GM19395 (cell line): ENCODE data around the gene SNED1.

Experiments
- ATAC-seq: cut with Tn5 transposase; IDR thresholded peaks from one replicate; pipeline ENCODE4 v1.9.1; 2021; ENCODE audit warnings: mild to moderate bottlenecking, moderate library complexity; ENCODE audit not compliant: unreplicated experiment

SNED1 gene

GRCh38 chr2:241142063-241142462 is 143.6 kb downstream of the SNED1 start:
- ATAC-seq: no peak

- ATAC-seq: no peak
Observed at GRCh38 chr2:241142593-241142992, 144.2 kb downstream of the SNED1 start.
